GM21825 (cell line): Measurements from ENCODE around the gene PPP2R1B.
"Not testable (repeated sequence)": the region's sequence is repeated elsewhere in the genome, so short reads cannot be mapped to it uniquely, and the experiment has no call there.

Experiments
- ATAC-seq: cut with Tn5 transposase; IDR thresholded peaks from one replicate; pipeline ENCODE4 v1.9.1; 2021; ENCODE audit warnings: mild to moderate bottlenecking, moderate library complexity; ENCODE audit not compliant: unreplicated experiment

PPP2R1B gene

GRCh38 chr11:111729071-111729830 is 36.9 kb downstream of the PPP2R1B start:
- no peak for ATAC-seq

DNA sequence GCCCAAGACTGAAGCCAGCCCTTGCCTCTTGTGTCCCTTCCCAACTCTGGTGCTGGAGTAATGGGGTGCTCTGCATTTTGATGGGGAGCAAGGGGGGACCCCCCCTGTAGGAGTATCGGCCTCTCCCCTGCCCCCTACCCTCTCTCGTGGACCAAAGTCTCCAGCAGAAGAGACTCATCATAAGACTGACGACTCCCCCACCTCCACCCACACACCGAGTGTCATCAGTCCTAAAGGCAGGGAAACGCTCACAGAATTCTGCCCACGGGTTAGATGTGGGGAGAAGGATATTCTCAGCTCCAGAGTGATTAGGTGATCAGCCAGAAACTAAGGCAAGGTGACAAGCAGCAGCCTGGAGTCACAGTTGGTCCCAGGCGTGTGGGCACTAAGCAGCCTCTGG is 38.8 kb downstream of the PPP2R1B start:
- no peak for ATAC-seq

- ATAC-seq = no peak
Observed at GRCh38 chr11:111726301-111726713, 39.9 kb downstream of the PPP2R1B start.

GRCh38 chr11:111725621-111726020 is 40.6 kb downstream of the PPP2R1B start:
- no peak for ATAC-seq

- ATAC-seq = no peak
Observed at GRCh38 chr11:111724615-111725129, 41.5 kb downstream of the PPP2R1B start.

GRCh38 chr11:111723595-111723994 is 42.6 kb downstream of the PPP2R1B start:
- ATAC-seq = no peak

DNA sequence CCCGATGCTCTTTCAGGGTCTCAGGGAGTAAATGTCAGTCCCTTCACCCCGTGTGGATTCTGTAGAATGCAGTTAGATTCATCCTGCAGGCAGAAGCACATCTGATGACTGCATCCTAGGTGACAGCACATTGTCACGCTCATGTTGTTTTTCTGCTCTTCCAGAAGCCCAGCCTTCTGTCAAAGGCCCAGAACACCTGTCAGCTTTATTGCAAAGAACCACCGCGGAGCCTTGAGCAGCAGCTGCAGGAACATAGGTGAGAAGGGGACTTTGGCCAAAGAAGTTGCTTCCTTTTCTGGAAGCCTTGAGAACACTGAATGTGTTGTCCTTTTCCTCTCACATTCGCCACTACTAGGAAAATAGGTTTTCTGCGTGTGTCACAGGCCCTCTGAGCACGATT is 43.7 kb downstream of the PPP2R1B start:
- ATAC-seq = no peak

GRCh38 chr11:111720801-111721494 is 45.2 kb downstream of the PPP2R1B start:
- no peak for ATAC-seq

DNA sequence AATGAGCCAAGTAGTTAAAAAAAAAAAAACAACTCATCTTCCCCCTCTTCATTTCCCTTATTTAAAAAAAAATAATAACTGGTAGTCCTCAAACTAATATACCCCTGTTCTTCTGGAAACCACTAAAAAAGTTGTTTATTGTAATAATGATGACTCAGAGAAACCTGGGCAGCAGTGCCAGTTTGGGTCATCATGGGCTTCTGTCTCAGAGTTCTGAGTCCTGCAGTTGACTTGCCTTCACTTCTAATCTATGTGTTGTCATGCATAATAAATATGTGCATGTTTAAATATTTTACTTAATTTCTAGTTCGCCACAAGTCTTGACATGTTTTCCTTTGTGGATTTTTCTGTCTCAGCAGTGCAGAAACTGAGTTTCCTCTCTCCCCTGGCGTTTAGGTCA is 46.8 kb downstream of the PPP2R1B start:
- no peak for ATAC-seq

- ATAC-seq = no peak
Observed at GRCh38 chr11:111718859-111719258, 47.3 kb downstream of the PPP2R1B start.

DNA sequence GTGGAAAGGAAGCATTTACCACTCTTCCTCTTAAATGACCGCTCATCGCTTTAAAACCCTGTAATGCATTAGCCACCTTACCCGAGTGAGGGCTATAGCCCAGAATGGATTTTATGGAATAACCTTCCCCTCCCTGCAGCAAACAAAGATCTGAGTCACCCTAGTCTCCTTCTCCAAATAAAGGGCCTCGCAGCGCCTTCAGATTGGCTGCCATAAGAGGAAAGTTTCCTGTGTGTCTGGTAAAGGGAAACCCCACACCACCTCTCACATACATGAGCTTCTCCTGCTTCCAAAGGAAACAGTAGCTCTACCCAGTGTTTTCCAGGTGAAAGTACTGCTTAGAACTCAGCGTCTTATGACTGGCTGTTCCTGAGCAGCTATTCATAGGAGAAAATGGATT is 47.8 kb downstream of the PPP2R1B start:
- ATAC-seq = no peak

DNA sequence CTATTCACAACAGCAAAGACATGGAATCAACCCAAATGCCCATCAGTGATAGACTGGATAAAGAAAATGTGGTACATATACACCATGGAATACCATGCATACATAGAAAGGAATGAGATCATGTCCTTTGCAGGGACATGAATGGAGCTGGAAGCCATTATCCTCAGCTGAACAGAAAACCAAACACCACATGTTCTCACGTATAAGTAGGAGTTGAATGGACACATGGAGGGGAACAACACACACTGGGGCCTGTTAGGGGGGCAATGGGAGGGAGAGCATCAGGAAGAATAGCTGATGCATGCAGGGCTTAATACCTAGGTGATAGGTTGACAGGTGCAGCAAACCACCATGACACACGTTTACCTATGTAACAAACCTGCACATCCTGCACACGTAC is 48.5 kb downstream of the PPP2R1B start:
- ATAC-seq = not testable (repeated sequence)

DNA sequence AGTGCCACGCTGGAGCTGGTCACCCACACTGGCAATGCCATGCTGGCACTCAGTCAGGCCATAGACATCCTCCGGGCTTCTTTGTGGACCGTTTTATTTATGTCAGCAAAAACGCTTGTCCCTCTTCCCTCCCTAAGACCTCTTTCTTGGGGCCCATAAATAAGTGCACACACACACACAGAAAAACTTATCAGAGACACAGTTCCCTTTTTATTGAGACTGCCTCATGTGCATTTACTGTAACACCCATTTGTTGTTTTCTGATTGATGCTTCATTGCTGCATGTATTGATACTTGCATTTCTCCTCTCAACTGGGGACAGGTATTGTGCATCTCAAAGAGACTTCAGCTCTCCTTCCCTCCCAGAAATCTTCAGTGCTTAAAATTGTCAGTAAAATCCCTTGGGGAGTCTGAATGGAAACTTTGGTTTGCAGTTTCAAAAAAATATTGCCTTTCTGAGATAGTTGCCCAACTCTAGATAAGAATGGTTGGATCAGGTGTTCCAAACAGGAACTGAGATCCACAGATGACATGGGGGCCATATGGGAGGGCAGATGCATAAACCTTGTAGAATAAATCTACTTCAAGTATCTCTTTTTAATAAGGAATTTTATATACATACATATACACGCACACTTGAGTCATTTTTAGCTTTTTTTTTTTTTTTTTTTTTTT is 50.9 kb downstream of the PPP2R1B start:
- no peak for ATAC-seq

GRCh38 chr11:111714522-111714921 is 51.7 kb downstream of the PPP2R1B start:
- ATAC-seq = no peak

GRCh38 chr11:111707691-111708067 is 58.5 kb downstream of the PPP2R1B start:
- no peak for ATAC-seq

GRCh38 chr11:111707039-111707690 is 59.0 kb downstream of the PPP2R1B start:
- no peak for ATAC-seq

DNA sequence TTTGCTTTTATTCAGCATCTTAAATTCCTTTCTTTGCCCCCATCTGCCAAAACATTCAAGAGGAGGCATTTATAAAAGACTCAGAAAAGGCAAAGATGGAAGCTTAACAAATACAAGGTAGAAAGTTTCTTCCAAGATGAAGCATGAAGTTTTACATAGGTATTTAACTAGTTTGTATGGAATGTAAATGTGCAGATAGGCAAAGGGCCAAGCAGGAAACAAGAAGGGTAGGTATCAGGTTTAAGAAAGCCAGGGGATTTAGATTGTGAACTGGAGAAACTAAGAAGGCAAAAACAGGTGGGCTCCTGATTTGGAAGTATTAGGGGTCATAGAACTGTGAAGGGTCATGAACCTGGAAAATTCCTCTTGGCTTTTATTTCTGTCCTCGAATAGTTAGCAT is 62.6 kb downstream of the PPP2R1B start:
- no peak for ATAC-seq

GRCh38 chr11:111702623-111703022 is 63.6 kb downstream of the PPP2R1B start:
- no peak for ATAC-seq

- no peak for ATAC-seq
Observed at GRCh38 chr11:111700162-111700561, 66.0 kb downstream of the PPP2R1B start.

- ATAC-seq = no peak
Observed at GRCh38 chr11:111699579-111700156, 66.5 kb downstream of the PPP2R1B start.
